Retina (tissue), 1 donor: ENCODE measurements around the gene SERGEF.

Experiments
- DNase-seq: peaks from one replicate; pipeline ENCODE4 v3.0.0-alpha.2; 2016

SERGEF gene

DNA sequence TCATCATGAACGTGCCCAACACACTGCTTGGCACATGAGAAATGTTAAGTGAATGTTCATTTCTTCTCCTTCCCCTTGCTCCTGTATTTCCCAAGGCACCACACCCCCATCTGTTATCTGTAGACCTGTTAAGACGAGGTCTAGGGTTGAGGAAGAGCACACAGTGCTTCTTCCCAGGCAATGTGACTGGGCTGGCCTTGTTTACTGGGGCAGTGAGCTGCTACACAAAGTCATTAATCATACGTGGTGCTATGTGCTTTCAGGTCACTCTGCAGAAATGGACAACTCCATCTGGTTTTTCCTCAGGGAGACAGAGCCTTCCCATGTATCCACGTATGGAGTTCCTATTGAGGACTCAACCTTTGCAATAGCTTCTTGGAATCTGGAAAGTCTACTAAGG lies 159.6 kb downstream of the SERGEF start:
- DNase-seq, result no peak

- no peak for DNase-seq
Observed at GRCh38 chr11:17852246-17852645, 160.6 kb downstream of the SERGEF start.

- DNase-seq, result no peak
Observed at GRCh38 chr11:17851697-17852096, 161.2 kb downstream of the SERGEF start.

- no peak for DNase-seq
Observed at GRCh38 chr11:17850336-17850735, 162.5 kb downstream of the SERGEF start.

DNA sequence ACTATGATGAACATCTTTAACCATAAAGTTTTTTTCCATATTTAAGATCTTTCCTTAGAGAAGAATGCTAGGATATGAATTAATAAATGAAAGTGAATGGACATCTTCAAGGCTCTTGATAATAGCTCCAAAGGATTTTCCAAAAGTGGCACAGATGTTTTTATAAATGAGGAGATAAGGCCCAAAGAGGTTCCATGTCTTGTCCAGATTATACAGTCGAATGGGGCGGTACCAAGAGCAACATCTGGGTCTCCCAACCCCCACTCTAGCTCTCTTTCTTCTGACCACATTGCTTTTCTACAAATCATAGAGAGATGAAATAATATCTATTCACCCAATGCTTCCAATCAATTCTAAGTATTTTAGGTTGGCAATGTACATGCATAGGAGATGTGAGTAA lies 164.1 kb downstream of the SERGEF start:
- DNase-seq, result no peak

- DNase-seq, result peak; percentile 67
Observed at GRCh38 chr11:17846852-17847453, 165.9 kb downstream of the SERGEF start.

DNA sequence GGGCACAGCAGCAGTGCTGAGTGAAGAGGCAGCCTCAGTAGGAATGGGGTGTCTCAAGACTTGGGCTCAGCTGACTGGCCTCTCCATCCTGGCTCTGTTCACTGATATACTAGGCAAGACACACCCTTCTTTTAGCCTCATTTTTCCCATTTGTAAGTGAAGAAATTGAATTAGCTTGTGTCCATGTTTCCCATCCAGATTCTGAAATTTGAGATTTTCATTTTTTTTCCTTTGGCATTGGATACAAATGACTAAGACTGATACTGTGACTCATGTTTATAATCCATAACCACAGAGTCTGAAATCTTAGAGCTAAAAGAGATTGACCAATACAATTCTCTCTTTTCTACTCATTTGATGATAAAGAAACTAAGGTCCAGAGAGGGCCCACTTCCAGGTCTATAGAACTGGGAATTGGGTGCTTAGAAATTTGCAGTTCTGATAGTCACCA lies 167.4 kb downstream of the SERGEF start:
- no peak for DNase-seq

- no peak for DNase-seq
Observed at GRCh38 chr11:17840101-17840548, 172.7 kb downstream of the SERGEF start.

- peak; percentile 22 for DNase-seq
Observed at GRCh38 chr11:17839450-17839849, 173.4 kb downstream of the SERGEF start.

GRCh38 chr11:17838102-17838501 lies 174.7 kb downstream of the SERGEF start:
- DNase-seq, result no peak

GRCh38 chr11:17831883-17832282 lies 181.0 kb downstream of the SERGEF start:
- no peak for DNase-seq

- DNase-seq, result no peak
Observed at GRCh38 chr11:17831228-17831627, 181.6 kb downstream of the SERGEF start.

DNA sequence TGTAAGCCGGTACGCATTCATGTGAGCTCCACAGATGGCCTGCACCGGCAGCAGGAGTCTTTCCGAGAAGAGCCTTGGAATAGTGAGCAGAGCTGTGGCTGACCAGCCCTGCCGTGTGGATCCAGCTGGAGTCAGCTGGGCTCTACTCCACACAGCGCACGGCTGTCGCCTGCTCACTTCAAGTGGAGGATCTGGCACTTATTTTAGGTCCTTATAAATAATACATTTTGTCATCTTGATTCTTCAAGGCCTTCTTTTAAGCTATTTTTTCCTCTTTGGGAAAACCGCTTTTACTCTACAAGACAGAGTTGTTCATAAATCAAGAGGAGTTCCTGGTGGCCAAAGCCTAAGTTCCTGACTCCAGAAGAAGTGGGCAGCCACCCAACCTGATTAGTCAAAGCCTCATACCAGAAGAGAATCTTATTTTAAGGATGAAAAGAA lies 184.5 kb downstream of the SERGEF start:
- no peak for DNase-seq

- no peak for DNase-seq
Observed at GRCh38 chr11:17827006-17827405, 185.8 kb downstream of the SERGEF start.

DNA sequence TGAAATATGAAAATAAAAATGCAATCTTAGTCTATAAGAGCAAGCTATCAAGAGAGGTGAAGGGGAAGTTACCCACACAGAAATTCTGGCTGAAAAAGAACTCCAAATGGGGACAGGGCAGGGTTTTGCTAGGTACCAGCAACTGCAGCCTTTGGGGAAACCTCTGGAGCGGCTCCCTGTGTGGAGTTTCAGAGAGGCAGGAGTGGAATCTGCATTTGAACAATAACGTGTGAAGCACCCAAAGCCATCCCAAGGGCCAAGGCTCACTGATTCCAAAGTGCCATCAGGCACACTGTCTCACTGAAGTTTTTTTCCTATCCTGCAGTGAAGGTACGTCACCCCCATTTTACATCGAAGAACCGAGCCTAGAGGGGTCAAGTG lies 190.5 kb downstream of the SERGEF start:
- no peak for DNase-seq

GRCh38 chr11:17821648-17822400 lies 191.0 kb downstream of the SERGEF start:
- no peak for DNase-seq

- DNase-seq, result no peak
Observed at GRCh38 chr11:17816232-17816931, 196.5 kb downstream of the SERGEF start.

- DNase-seq, result no peak
Observed at GRCh38 chr11:17814546-17814945, 198.3 kb downstream of the SERGEF start.

GRCh38 chr11:17813391-17814059 lies 199.3 kb downstream of the SERGEF start:
- DNase-seq, result no peak

DNA sequence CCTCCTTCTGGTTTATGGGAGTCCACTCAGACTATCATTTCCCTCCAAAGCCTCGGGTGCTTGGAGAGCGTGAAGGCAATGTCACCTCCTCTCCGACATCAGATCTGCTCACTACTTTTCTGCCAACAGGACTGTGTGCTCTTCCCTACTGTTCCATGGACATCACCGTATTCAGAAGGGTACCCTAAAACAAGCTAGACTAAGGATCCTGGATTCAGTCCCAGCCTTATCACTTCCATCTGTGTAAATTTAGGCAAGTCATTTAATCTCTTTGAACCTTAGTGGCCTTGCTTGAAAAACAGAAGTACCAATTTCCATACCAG lies 200.0 kb downstream of the SERGEF start:
- no peak for DNase-seq

- peak; percentile 61 for DNase-seq
Observed at GRCh38 chr11:17812091-17812864, 200.6 kb downstream of the SERGEF start.

DNA sequence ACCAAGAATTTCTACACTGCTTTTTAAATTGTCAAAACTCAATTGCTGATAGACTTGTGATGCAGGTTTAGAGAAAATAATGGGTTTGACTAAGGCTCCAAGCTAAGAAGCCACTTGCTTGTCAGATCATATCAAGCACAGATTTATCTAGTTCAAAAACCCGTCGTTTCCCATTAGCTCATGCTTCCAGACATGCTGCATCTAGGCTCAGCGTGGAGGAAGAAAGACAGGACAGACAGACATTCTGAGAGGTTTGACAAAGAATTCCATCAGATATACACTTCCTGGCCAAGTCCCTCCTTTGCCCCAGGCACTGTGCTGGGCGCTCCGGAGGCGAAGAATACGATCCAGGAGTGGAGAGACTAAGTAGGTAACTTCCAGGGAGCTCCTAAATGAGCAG lies 201.5 kb downstream of the SERGEF start:
- DNase-seq, result no peak

DNA sequence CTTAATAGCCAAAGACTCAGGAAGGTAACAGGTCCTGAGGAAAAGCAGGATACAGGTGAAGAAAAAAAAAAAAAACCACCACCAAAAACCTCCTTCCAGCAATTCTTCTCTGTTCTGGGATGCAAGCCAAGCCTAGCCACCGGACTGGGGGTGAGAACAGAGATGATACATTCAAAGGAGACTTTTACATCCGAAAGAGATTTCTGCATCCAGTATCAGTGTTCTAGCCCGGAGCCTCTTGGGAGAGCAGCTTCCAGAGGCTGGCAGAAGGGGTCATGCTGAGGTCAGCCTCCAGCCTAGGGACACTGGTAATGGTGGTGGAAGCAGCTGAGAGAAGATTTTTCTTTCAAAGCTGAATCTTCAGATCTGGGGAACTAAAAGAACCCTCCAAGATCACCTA lies 202.1 kb downstream of the SERGEF start:
- peak; percentile 59 for DNase-seq
